Dendritic cell treated with granulocyte-macrophage colony-stimulating factor and Interleukin-4, amounts not matched to agents 40 ng/mL and 50 ng/mL, for 4 days (primary cell): ENCODE measurements around the gene PAPOLB.

Source experiments
- H3K27ac Mint-ChIP-seq: one replicate; pipeline ENCODE4 v1.8.0; 2022; ENCODE audit warnings: mild to moderate bottlenecking, mixed read lengths
- H3K27me3 Mint-ChIP-seq: one replicate; pipeline ENCODE4 v1.8.0; 2022; ENCODE audit warnings: mild to moderate bottlenecking, mixed read lengths
- H3K36me3 Mint-ChIP-seq: one replicate; pipeline ENCODE4 v1.8.0; 2022; ENCODE audit warnings: low read depth, mixed read lengths
- H3K4me1 Mint-ChIP-seq: one replicate; pipeline ENCODE4 v1.8.0; 2022; ENCODE audit warnings: low read depth, mixed read lengths
- H3K4me3 Mint-ChIP-seq: one replicate; pipeline ENCODE4 v1.8.0; 2022; ENCODE audit warnings: mild to moderate bottlenecking, moderate library complexity, mixed read lengths
- H3K9me3 Mint-ChIP-seq: one replicate; pipeline ENCODE4 v1.8.0; 2022; ENCODE audit warnings: mixed read lengths
- intact Hi-C: fragments of 100-400 bp; cut with micrococcal nuclease; formaldehyde crosslinking; loops from one replicate; pipeline ENCODE4 v1.15.0; 2022

Gene PAPOLB

GRCh38 chr7:4818000-4818794 is 43.6 kb downstream of the PAPOLB start:
- H3K4me3 Mint-ChIP-seq = no peak overlapping the region
- no peaks in the 10 kb centered on the region for H3K36me3 Mint-ChIP-seq
- peaks cover 24% of the 10 kb centered on the region for H3K27me3 Mint-ChIP-seq
- intact Hi-C loops = no loop called here
- peaks cover 6% of the 10 kb centered on the region for H3K4me1 Mint-ChIP-seq
- no peak overlapping the region for H3K27ac Mint-ChIP-seq
- peaks cover 2% of the 10 kb centered on the region for H3K9me3 Mint-ChIP-seq

- peaks cover 31% of the 10 kb centered on the region for H3K27me3 Mint-ChIP-seq
- H3K9me3 Mint-ChIP-seq = peaks cover 10% of the 10 kb centered on the region
- no peak overlapping the region for H3K4me3 Mint-ChIP-seq
- intact Hi-C loops = no loop called here
- H3K36me3 Mint-ChIP-seq = no peaks in the 10 kb centered on the region
- peaks cover 6% of the 10 kb centered on the region for H3K4me1 Mint-ChIP-seq
- H3K27ac Mint-ChIP-seq = no peak overlapping the region
These were observed 44.5 kb downstream of the PAPOLB start for GRCh38 chr7:4817178-4817901.

- Mint-ChIP-seq H3K27ac (no peak overlapping the region), H3K36me3 (no peaks in the 10 kb centered on the region), H3K27me3 (peaks cover 31% of the 10 kb centered on the region), H3K4me3 (no peak overlapping the region), H3K4me1 (peaks cover 6% of the 10 kb centered on the region), H3K9me3 (peaks cover 12% of the 10 kb centered on the region)
- intact Hi-C loops = no loop called here
These were observed 45.3 kb downstream of the PAPOLB start for GRCh38 chr7:4816419-4817080.

- Mint-ChIP-seq H3K9me3 (peaks cover 12% of the 10 kb centered on the region), H3K27ac (no peak overlapping the region), H3K27me3 (peaks cover 35% of the 10 kb centered on the region), H3K4me3 (no peak overlapping the region), H3K4me1 (peaks cover 6% of the 10 kb centered on the region), H3K36me3 (no peaks in the 10 kb centered on the region)
- intact Hi-C loops = no loop called here
These were observed 46.0 kb downstream of the PAPOLB start for GRCh38 chr7:4815609-4816418.

GRCh38 chr7:4815121-4815520 is 46.7 kb downstream of the PAPOLB start:
- Mint-ChIP-seq H3K9me3 (peaks cover 12% of the 10 kb centered on the region), H3K4me1 (peaks cover 6% of the 10 kb centered on the region), H3K4me3 (no peak overlapping the region), H3K27ac (no peak overlapping the region), H3K27me3 (peaks cover 41% of the 10 kb centered on the region), H3K36me3 (no peaks in the 10 kb centered on the region)
- intact Hi-C loops = no loop called here

GRCh38 chr7:4814433-4814832 is 47.4 kb downstream of the PAPOLB start:
- Mint-ChIP-seq H3K36me3 (no peaks in the 10 kb centered on the region), H3K9me3 (peaks cover 12% of the 10 kb centered on the region), H3K4me1 (peaks cover 7% of the 10 kb centered on the region), H3K27me3 (peaks cover 43% of the 10 kb centered on the region), H3K27ac (no peak overlapping the region), H3K4me3 (no peak overlapping the region)
- intact Hi-C loops = no loop called here

GRCh38 chr7:4809666-4810065 is 52.2 kb downstream of the PAPOLB start:
- Mint-ChIP-seq H3K9me3 (peaks cover 12% of the 10 kb centered on the region), H3K27me3 (peaks cover 77% of the 10 kb centered on the region), H3K4me3 (no peak overlapping the region), H3K4me1 (peaks cover 9% of the 10 kb centered on the region), H3K36me3 (no peaks in the 10 kb centered on the region), H3K27ac (no peak overlapping the region)
- intact Hi-C loops = no loop called here

- intact Hi-C loops = no loop called here
- no peak overlapping the region for H3K27ac Mint-ChIP-seq
- H3K4me1 Mint-ChIP-seq = peaks cover 5% of the 10 kb centered on the region
- peak overlapping the region; percentile 63 for H3K4me3 Mint-ChIP-seq
- no peaks in the 10 kb centered on the region for H3K36me3 Mint-ChIP-seq
- H3K9me3 Mint-ChIP-seq = peaks cover 12% of the 10 kb centered on the region
- H3K27me3 Mint-ChIP-seq = peaks cover 71% of the 10 kb centered on the region
These were observed 52.7 kb downstream of the PAPOLB start for GRCh38 chr7:4809091-4809591.

GRCh38 chr7:4808565-4808964 is 53.3 kb downstream of the PAPOLB start:
- Mint-ChIP-seq H3K9me3 (peaks cover 12% of the 10 kb centered on the region), H3K36me3 (no peaks in the 10 kb centered on the region), H3K4me3 (no peak overlapping the region), H3K27ac (no peak overlapping the region), H3K27me3 (peaks cover 66% of the 10 kb centered on the region), H3K4me1 (peaks cover 5% of the 10 kb centered on the region)
- intact Hi-C loops = no loop called here

- intact Hi-C loops = no loop called here
- Mint-ChIP-seq H3K36me3 (no peaks in the 10 kb centered on the region), H3K9me3 (peaks cover 8% of the 10 kb centered on the region), H3K4me1 (peaks cover 5% of the 10 kb centered on the region), H3K27ac (no peak overlapping the region), H3K4me3 (no peak overlapping the region), H3K27me3 (peaks cover 60% of the 10 kb centered on the region)
These were observed 53.8 kb downstream of the PAPOLB start for GRCh38 chr7:4808026-4808425.
